ENCODE data around the gene CTDP1.
A peak's percentile ranks its signal among the peaks of the same experiment; 100 is the strongest.

CTDP1 gene

GRCh38 chr18:79770826-79771225 lies 91.2 kb downstream of the CTDP1 start:
- DNase-seq: no peak

DNA sequence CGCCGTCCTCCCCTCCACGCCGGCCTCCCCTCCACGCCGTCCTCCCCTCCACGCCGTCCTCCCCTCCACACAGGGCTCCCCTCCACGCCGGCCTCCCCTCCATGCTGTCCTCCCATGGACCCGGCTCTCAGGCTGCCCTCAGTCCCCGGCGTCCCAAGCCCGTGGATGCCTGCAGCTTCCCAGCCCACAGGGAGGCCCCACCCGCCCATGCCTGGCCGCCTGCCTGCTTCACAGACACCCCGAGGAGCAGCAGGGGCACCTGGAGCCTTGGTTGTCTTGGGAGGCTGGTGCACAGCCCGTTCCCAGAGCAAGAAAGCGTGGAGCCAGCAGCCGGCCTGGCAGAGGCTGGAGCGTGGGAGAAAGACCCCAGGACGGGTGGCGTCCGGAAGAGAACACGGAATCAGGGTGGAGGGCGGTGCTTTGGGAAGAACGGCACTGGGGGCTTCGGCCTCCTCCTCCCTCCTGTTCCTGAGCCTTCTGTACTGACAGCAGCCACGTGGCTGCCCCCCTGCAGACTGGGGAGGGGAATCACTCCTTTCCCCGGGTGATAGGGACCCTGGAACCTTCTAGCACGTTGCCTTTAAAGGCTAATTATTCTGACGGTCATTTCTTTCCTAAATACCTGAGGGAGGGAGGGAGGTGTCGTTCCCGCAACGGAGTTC lies 92.0 kb downstream of the CTDP1 start:
- no peak for DNase-seq

GRCh38 chr18:79772108-79772864 lies 92.7 kb downstream of the CTDP1 start:
- no peak for DNase-seq

DNA sequence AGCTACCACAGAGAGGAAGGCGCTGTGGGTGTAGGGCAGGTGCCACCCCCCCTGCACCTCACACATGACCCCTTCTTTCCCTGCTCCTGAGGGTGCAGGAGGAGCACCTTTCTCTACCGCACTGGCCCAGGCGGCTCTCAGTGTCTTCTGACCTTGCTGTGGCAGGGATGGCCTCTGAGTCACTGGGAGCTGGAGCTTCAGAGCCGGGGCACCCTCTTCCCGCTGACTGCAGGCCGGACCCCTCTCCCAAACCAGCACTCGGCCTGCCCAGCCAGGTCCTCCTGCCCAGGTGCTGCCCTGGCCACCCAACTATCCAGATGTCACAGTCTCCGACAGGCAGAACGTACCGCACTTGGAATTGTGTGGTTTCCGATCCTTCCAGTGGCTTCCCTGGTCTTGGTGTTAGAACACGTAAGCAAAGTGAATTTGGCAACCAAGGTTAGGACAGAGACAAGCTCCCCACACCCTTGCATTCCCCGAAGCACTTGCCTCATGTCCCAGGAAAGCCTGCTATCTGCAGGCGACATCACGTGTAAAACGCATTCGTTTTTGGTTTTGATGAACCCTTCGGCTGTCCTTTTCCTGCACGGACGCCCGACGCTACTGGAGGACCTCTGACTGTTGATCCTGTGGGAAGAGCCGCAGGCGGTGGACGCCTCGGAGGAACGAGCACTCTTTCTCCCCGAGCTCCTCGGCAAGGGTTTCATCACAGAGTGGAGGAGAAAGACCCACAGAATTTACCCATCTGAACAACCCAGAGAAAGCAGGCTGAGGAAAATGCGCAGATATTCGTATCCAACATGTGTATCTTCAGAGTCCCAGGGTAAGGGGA lies 93.5 kb downstream of the CTDP1 start:
- no peak for DNase-seq

- DNase-seq: no peak
Measured at GRCh38 chr18:79774111-79774510, 94.5 kb downstream of the CTDP1 start.

DNA sequence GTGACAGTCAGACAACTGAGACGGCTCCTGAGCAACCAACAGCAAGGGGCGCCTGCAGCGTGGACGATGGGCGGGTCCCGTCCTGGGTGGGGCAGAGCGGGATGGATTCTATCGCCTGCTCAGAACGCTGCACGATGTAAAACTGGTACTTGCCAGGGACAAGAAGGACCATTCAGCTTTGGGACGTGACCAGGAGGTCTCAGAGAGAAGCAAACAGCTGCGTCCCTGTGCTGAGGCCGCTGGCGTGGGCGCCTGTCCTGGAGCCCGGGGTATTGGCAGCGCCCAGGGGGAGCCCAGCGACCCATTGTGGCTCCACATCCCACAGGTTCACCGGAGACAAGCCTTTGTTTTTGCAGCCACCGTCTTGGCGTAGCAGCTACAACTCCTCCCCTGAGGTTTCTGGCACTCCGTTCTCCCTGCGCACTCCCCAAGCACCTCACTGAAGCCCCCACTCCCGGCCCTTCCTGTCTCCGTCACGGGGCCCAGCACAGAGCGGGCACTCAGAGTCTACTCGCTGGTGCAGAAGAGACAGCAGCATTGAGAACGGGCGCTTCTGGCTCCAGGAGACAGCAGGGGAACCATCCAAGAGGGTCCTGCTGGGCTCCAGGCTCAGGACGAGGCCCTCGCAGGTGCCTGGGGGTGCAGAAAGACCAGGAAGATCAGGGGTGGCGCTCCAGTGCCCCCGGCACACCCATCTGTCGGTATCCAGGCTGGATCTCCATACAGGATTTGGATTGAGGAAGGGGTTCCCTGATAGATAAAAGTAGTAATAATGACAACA lies 96.0 kb downstream of the CTDP1 start:
- DNase-seq: no peak

- no peak for DNase-seq
Measured at GRCh38 chr18:79776674-79777073, 97.1 kb downstream of the CTDP1 start.

DNA sequence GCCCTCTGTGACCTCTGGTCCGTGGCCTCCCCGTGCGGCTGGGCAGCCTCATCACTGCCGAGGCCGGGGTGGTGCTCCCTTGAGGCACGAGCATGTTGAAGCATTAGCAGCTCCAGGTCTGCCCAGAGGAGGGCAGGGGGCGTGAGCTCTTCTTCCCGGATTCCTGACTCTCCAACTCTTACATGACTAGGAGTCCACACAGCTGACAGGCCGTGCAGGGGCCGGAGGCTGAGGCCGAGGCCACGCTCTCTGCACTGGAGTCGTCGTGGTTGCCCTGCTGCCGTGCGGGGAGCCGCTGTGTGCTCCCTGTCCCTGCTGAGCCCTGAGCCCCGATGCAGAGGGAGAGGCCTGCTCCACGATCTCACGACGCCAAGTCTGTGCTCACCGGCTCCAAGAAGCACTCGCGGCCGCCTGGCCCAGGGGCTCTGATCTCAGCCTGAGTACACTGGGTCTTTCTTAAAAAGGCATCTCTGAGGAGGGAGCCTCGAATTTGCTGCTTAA lies 98.7 kb downstream of the CTDP1 start:
- no peak for DNase-seq

GRCh38 chr18:79779021-79779699 lies 99.6 kb downstream of the CTDP1 start:
- DNase-seq: no peak

- DNase-seq: no peak
Measured at GRCh38 chr18:79779700-79780190, 100.1 kb downstream of the CTDP1 start.

- DNase-seq: no peak
Measured at GRCh38 chr18:79780547-79780946, 100.9 kb downstream of the CTDP1 start.

DNA sequence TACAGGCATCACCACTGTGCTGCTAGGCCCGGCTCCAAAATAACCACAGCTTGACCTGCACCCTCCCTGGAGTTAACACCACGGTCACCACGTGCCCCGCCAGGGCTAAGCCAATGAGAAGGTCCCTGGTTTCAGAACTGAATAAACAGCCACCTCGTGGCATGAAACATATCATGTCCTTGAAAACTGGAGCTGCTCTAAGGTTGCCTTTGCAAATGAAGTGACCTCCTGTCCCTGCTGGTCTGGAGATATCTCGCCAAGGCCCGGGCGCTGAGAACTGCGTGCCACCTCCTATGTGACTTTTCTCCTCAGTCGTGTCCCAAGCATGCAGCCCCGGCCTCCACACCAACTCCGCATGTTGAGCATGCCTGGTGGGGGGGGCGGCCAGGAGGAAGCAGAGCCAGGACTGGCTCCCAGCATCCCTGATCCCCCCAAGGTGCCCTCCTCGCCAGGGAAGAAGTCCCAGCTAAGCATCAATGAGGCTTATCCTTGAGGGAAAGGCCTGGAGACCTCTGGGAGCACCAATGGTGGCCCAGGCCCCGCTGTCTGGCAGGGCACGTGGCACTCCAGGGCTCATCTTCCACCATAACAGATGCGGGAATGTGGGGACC lies 101.8 kb downstream of the CTDP1 start:
- no peak for DNase-seq

GRCh38 chr18:79782566-79783308 lies 103.1 kb downstream of the CTDP1 start:
- no peak for DNase-seq

- DNase-seq: no peak
Measured at GRCh38 chr18:79784071-79784913, 104.7 kb downstream of the CTDP1 start.

DNA sequence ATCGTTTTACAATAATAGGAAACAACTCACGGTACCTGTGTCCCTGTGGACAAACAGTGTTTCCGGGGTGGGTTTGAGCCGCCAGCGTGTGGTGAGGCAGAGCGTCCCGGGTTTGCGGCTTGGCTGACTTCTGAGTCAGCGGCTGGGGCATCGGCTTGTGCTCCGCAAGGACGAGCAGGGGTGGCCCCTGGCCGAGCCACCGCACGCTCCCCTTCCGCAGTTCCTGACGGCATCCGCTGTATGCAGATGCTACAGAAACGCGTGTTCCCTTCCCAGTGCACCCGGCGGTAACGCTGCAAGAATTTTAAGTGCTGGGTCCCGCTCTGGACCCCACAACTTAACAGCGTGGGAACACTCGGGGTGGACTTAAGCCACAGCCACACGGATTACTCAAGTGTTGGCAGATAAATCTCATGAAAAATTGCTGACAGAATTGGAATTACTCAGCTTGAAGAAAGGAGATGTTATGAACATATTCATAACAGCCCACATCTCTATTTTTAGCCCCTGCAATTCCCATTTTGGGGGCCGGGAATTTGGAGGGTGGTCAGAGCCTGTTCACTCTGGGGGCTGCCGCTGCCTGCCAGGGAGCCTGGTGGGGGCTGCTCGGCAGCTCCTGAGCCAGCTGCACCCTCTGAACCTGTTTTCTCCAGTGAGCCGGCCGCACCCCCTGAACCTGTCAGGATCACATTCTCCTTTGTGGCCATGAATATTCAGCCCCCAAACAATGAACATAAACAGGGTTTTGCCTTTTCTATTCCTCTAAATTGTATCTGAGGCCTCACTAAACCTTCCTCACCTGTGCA lies 105.6 kb downstream of the CTDP1 start:
- DNase-seq: no peak

GRCh38 chr18:79785831-79786230 lies 106.2 kb downstream of the CTDP1 start:
- DNase-seq: no peak

DNA sequence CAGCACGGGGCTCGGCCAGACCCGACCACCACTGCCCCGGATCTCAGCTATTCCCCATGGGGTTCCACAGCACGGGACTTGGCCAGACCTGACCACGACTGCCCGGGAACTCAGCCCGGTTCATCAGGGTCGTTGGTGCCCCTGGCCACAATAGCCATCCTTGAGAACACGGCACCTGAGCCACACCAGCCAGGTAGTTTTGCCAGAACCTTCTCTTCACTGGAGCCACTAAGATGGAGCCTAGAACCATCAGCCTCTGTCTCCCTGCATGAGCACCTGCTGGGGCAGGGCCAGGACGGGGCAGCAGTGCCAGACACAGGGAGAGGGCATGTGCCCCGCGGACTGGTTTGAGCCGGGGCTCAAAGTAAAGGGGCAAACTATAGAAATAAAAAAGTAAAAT lies 106.7 kb downstream of the CTDP1 start:
- DNase-seq: no peak

DNA sequence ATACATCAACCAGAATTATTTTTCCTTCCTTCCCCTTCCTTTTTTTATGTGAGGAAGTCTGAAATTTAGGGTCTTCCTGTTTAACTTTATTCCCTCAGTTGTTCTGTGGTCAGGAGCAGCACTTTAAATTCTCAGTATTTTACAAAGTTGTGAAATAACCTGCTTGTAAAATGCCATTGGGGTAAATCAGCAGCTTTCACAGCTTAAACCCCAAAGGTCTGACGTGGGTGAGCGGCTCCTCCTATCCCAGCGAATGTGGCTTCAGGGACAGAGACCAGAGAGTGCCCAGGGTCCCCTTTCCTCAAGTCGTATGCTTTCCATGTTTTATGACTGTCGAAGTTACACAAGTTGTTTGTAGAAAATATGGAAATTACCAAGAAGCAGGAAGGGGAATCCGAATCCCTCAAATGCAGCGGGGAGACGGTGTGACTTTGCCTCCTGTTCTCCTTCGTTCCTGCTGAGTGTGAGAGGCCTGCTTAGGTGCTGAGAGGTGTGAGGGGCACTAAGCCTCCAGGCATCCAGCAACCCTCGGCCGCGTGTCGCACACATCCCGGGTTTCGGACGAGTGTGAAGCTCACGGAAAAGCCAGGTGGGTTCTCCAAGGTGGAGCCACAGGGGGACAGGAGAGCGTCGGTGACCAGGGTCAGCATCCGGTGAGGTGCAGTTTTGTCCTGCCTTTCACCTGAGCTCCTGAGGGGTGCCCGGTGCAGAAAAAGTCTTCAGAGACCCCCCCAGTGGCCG lies 107.4 kb downstream of the CTDP1 start:
- DNase-seq: peak; percentile 83
